Esophagus squamous epithelium (tissue), 4 donors: ENCODE measurements around the gene ABAT.

Experiments
- CTCF ChIP-seq, 6 experiments: fragments of 450-650 bp in 4 of 6; fragments of 200-600 bp in 2 of 6; sonication (generic) in 2 of 6; IDR thresholded peaks; one replicate each; pipeline ENCODE4 v1.5.1; 2016 to 2019; ENCODE audit warnings: antibody characterized with exemption in 6 of 6, mild to moderate bottlenecking in 4 of 6, moderate library complexity in 4 of 6
- POLR2A ChIP-seq, 4 donors: fragments of 450-650 bp; IDR thresholded peaks; one replicate each; pipeline ENCODE4 v1.6.1; 2017; ENCODE audit warnings: antibody characterized with exemption in 4 of 4, mild to moderate bottlenecking in 4 of 4, moderate library complexity in 3 of 4

- TF ChIP-seq CTCF (IDR thresholded peaks at IDR 0.05): peak in 1 of 6 experiments; percentile 32
- TF ChIP-seq POLR2A (IDR thresholded peaks at IDR 0.05): no peak
Measured at GRCh38 chr16:8634991-8635736, 39.3 kb upstream of the ABAT start.
